ENCODE data around the gene NCKAP5L. TPM values are rescaled to one million over a fixed set of nuclear protein-coding genes. Genes with fewer than 3 reads are reported as not detected.

NCKAP5L gene
- total and polyA plus RNA-seq, 2 donors = 13.3 to 14.1 TPM

- 85% methylated on average over 12 of the region's 12 CpGs for WGBS
- Histone ChIP-seq H3K36me3 (ENCODE audit: insufficient read depth) (peaks cover 2% of the 10 kb centered on the region), H3K27ac (ENCODE audit: low read depth) (no peak overlapping the region), H3K4me1 (ENCODE audit: insufficient read depth) (no peaks in the 10 kb centered on the region), H3K4me3 (ENCODE audit: low read depth, low read length) (no peak overlapping the region)
- DNase-seq (ENCODE audit: extremely low spot score) = no peak
These were observed 20.1 kb downstream of the NCKAP5L start for GRCh38 chr12:49807991-49808580.

DNA sequence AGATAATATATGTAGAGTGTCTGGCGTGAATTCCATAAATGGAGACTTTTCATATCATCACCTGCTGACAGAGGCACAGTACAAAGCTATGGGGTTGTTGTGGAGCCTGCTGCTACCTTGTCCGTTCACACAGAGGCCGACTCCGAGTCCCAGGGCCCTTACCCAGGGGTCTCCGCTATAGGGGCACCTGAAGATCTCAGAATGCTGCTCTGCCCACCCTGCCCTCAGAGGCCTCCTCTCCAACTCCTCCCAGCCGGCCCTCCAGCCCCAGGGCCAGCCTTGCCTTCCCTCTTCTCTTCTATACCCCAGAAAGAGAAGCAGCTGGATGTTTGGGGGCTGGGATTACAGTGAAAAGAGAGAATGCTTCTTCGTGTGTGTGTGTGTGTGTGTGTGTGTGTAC, 21.3 kb downstream of the NCKAP5L start:
- Histone ChIP-seq H3K36me3 (ENCODE audit: insufficient read depth) (peaks cover 2% of the 10 kb centered on the region), H3K27ac (ENCODE audit: low read depth) (no peak overlapping the region), H3K4me1 (ENCODE audit: insufficient read depth) (no peaks in the 10 kb centered on the region), H3K4me3 (ENCODE audit: low read depth, low read length) (no peak overlapping the region)
- DNase-seq (ENCODE audit: extremely low spot score) = no peak
- 86% methylated on average over 7 of the region's 7 CpGs for WGBS

GRCh38 chr12:49806321-49806813, 21.8 kb downstream of the NCKAP5L start:
- Histone ChIP-seq H3K27ac (ENCODE audit: low read depth) (no peak overlapping the region), H3K4me1 (ENCODE audit: insufficient read depth) (no peaks in the 10 kb centered on the region), H3K4me3 (ENCODE audit: low read depth, low read length) (no peak overlapping the region), H3K36me3 (ENCODE audit: insufficient read depth) (peaks cover 2% of the 10 kb centered on the region)
- DNase-seq (ENCODE audit: extremely low spot score) = no peak
- WGBS = 76% methylated on average over 7 of the region's 7 CpGs

DNA sequence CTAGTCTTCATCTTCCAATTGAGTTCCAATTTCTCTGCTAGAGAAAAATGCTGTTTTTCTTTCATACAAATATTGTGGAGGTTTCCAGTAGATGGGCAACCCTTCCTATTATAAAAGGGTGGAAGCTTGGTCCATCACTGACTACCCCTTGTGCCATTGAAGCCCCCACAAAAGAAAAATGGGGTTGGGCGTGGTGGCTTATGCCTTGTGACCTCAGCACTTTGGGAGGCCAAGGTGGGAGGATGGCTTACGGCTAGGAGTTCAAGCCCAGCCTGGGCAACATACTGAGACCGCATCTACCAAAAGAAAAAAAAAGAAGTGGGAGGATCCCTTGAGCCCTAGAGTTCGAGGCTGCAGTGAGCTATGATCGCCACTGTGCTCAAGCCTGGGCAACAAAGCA, 22.8 kb downstream of the NCKAP5L start:
- DNase-seq (ENCODE audit: extremely low spot score) = no peak

DNA sequence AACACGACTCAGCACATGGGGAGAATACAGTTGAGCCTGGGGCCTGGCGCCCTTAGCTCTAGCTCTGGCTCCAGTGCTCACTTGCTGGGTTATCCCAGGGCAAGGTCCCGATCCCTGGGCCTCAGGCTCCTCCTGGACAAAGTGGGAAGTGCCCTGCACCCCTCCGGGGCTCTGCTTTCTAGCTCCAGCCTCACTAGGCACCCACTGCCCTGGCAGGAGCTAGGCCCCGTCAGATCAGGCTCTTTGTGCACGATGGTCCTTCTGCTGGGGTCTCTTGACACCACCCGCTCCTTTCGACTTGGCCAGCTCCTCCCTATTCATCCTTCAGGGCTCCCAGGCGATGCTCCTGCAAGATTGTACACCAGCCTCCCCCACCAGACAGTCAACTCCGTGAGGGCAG, 23.4 kb downstream of the NCKAP5L start:
- no peak for DNase-seq (ENCODE audit: extremely low spot score)

More for the DNA sequence above, 22.8 kb downstream of the NCKAP5L start:
- no peak overlapping the region for H3K4me3 ChIP-seq (ENCODE audit: low read depth, low read length)
- H3K4me1 ChIP-seq (ENCODE audit: insufficient read depth) = no peaks in the 10 kb centered on the region
- WGBS = 92% methylated on average over 5 of the region's 5 CpGs
- peaks cover 2% of the 10 kb centered on the region for H3K36me3 ChIP-seq (ENCODE audit: insufficient read depth)
- H3K27ac ChIP-seq (ENCODE audit: low read depth) = no peak overlapping the region

GRCh38 chr12:49803693-49804450, 24.3 kb downstream of the NCKAP5L start:
- Histone ChIP-seq H3K4me1 (ENCODE audit: insufficient read depth) (no peaks in the 10 kb centered on the region), H3K36me3 (ENCODE audit: insufficient read depth) (peaks cover 2% of the 10 kb centered on the region), H3K27ac (ENCODE audit: low read depth) (no peak overlapping the region), H3K4me3 (ENCODE audit: low read depth, low read length) (no peak overlapping the region)
- WGBS = 89% methylated on average over 12 of the region's 12 CpGs
- DNase-seq (ENCODE audit: extremely low spot score) = no peak

More for the DNA sequence above, 23.4 kb downstream of the NCKAP5L start:
- 93% methylated on average over 10 of the region's 10 CpGs for WGBS
- Histone ChIP-seq H3K36me3 (ENCODE audit: insufficient read depth) (peaks cover 2% of the 10 kb centered on the region), H3K4me1 (ENCODE audit: insufficient read depth) (no peaks in the 10 kb centered on the region), H3K4me3 (ENCODE audit: low read depth, low read length) (no peak overlapping the region), H3K27ac (ENCODE audit: low read depth) (no peak overlapping the region)

GRCh38 chr12:49801141-49802063, 26.8 kb downstream of the NCKAP5L start:
- WGBS = 86% methylated on average over 17 of the region's 17 CpGs
- no peak overlapping the region for H3K27ac ChIP-seq (ENCODE audit: low read depth)
- no peak overlapping the region for H3K4me3 ChIP-seq (ENCODE audit: low read depth, low read length)
- no peaks in the 10 kb centered on the region for H3K4me1 ChIP-seq (ENCODE audit: insufficient read depth)
- peaks cover 8% of the 10 kb centered on the region for H3K36me3 ChIP-seq (ENCODE audit: insufficient read depth)
- DNase-seq (ENCODE audit: extremely low spot score) = no peak

DNA sequence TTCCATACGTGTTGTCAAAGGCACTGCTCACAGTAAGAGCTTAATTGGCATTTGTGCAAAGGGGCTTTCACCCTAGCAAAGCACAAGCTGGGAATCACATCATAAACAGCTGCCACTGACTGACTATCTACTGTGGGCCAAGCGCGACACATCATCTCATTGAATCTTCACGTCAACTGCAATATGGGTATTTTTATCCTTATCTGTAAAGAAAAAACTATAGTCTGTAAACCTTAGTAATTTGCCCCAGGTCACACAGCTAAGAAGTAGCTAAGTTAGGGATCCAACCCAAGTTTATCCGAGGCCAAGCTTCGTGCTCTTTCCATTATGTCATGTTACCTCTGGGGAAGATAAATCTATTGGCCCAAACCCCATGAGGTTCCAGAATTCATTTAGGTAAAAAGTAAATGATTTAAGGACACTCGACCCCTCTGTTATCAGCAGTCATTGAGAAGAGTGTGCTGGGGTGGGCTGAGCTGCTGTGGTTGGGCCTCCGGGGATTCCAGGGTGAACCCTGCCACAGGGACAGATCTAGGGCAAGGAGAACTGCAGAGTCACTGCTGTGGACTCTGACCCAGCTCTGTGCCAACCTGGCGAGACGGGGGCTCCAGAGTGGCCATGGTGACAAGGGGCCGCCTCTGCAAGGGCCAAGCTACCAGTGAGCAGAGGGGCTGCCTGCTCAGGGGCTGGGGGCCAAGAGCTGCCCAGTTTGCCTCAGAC, 27.6 kb downstream of the NCKAP5L start:
- no peak overlapping the region for H3K27ac ChIP-seq (ENCODE audit: low read depth)

DNA sequence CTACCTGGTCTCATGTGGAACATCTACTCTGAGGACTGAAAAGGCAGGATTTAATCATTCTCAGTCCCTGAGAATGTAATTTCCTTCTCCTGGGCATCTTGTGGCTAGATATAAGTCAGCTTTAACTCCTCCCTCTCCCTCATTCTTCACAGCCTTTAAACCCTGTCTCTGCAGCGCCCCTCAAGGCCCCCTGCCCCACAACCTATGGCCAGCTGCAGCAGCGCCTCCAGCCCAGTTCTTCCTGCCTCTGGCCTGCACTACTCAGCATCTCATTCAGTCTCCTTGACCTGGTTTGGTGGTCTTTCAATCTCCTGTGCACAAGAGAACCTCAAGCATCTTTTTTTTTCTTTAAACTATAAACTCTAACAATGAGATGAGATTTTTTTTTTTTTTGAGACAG, 29.3 kb downstream of the NCKAP5L start:
- Histone ChIP-seq H3K4me3 (ENCODE audit: low read depth, low read length) (no peak overlapping the region), H3K36me3 (ENCODE audit: insufficient read depth) (peaks cover 6% of the 10 kb centered on the region), H3K4me1 (ENCODE audit: insufficient read depth) (no peaks in the 10 kb centered on the region), H3K27ac (ENCODE audit: low read depth) (no peak overlapping the region)
- no peak for DNase-seq (ENCODE audit: extremely low spot score)
- WGBS = 77% methylated on average over 2 of the region's 2 CpGs

More for the DNA sequence above, 27.6 kb downstream of the NCKAP5L start:
- peaks cover 8% of the 10 kb centered on the region for H3K36me3 ChIP-seq (ENCODE audit: insufficient read depth)
- H3K4me3 ChIP-seq (ENCODE audit: low read depth, low read length) = no peak overlapping the region
- 84% methylated on average over 11 of the region's 11 CpGs for WGBS
- DNase-seq (ENCODE audit: extremely low spot score) = no peak
- no peaks in the 10 kb centered on the region for H3K4me1 ChIP-seq (ENCODE audit: insufficient read depth)

- WGBS = 81% methylated on average over 7 of the region's 7 CpGs
- Histone ChIP-seq H3K36me3 (ENCODE audit: insufficient read depth) (peaks cover 6% of the 10 kb centered on the region), H3K4me3 (ENCODE audit: low read depth, low read length) (no peak overlapping the region), H3K4me1 (ENCODE audit: insufficient read depth) (no peaks in the 10 kb centered on the region), H3K27ac (ENCODE audit: low read depth) (no peak overlapping the region)
- DNase-seq (ENCODE audit: extremely low spot score) = no peak
These were observed 30.0 kb downstream of the NCKAP5L start for GRCh38 chr12:49798248-49798647.

DNA sequence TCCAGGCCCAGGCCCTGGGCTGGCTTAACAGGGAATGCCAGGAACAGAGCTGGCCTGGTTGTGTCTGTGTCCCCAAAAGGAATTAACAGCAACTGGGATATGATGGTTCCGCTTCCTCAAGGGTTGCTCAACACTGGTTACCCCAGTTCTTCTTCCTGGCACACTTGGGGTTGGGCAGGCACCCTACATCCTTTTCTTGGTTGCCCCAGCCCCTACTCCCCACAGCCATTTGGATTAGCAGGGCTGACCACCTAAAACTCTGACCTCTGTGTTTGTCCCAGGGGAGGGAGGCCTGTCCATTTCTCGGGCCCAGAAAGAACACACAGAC, 30.8 kb downstream of the NCKAP5L start:
- Histone ChIP-seq H3K4me3 (ENCODE audit: low read depth, low read length) (no peak overlapping the region), H3K27ac (ENCODE audit: low read depth) (no peak overlapping the region), H3K36me3 (ENCODE audit: insufficient read depth) (peaks cover 6% of the 10 kb centered on the region), H3K4me1 (ENCODE audit: insufficient read depth) (no peaks in the 10 kb centered on the region)
- WGBS = 86% methylated on average over 2 of the region's 2 CpGs
- no peak for DNase-seq (ENCODE audit: extremely low spot score)

- peaks cover 10% of the 10 kb centered on the region for H3K36me3 ChIP-seq (ENCODE audit: insufficient read depth)
- H3K4me1 ChIP-seq (ENCODE audit: insufficient read depth) = no peaks in the 10 kb centered on the region
- DNase-seq (ENCODE audit: extremely low spot score) = no peak
- H3K27ac ChIP-seq (ENCODE audit: low read depth) = no peak overlapping the region
- 89% methylated on average over 17 of the region's 17 CpGs for WGBS
- H3K4me3 ChIP-seq (ENCODE audit: low read depth, low read length) = no peak overlapping the region
These were observed 31.4 kb downstream of the NCKAP5L start for GRCh38 chr12:49796606-49797448.
